H1 (cell line): Measurements from ENCODE around the gene TMEM120A. TPM values are rescaled to one million over a fixed set of nuclear protein-coding genes. Genes with fewer than 3 reads are reported as not detected.

Source experiments
- CHD7 ChIP-seq: fragments of 300-600 bp; sonication (generic); IDR thresholded peaks from 2 replicates; pipeline ENCODE4 v1.7.1; 2012; ENCODE audit warnings: low read length, moderate library complexity, mild to moderate bottlenecking, inconsistent platforms; ENCODE audit not compliant: insufficient replicate concordance
- EP300 ChIP-seq, 2 experiments: IDR thresholded peaks; 1 replicate in 1 of 2; 2 replicates in 1 of 2; pipeline ENCODE4 v1.6.1; 2011 to 2012; ENCODE audit warnings: low read depth in 2 of 2, low read length in 2 of 2, mild to moderate bottlenecking in 2 of 2, borderline replicate concordance in 1 of 2, inconsistent platforms in 1 of 2, moderate library complexity in 1 of 2
- FOSL1 ChIP-seq: IDR thresholded peaks from 2 replicates; pipeline ENCODE4 v1.6.1; 2011; ENCODE audit warnings: mild to moderate bottlenecking, low read depth, low read length, moderate library complexity; ENCODE audit not compliant: insufficient read depth
- KDM4A ChIP-seq: IDR thresholded peaks from one replicate; pipeline ENCODE4 v1.7.1; 2012; ENCODE audit warnings: low read depth, mild to moderate bottlenecking, moderate library complexity, low read length, inconsistent platforms; ENCODE audit not compliant: severe bottlenecking
- POLR2A ChIP-seq, 2 experiments: IDR thresholded peaks; 1 replicate in 1 of 2; 2 replicates in 1 of 2; pipeline ENCODE4 v1.6.1; 2011; ENCODE audit warnings: low read depth in 2 of 2, low read length in 2 of 2, mild to moderate bottlenecking in 2 of 2; ENCODE audit errors: control extremely low read depth in 1 of 2
- POU5F1 ChIP-seq: IDR thresholded peaks from 2 replicates; pipeline ENCODE4 v1.6.1; 2011; ENCODE audit warnings: low read depth, mild to moderate bottlenecking, low read length, moderate library complexity
- RXRA ChIP-seq: IDR thresholded peaks from 2 replicates; pipeline ENCODE4 v1.6.1; 2011; ENCODE audit warnings: low read depth, mild to moderate bottlenecking, low read length, moderate library complexity; ENCODE audit not compliant: insufficient read depth
- SP2 ChIP-seq: IDR thresholded peaks from 2 replicates; pipeline ENCODE4 v1.6.1; 2012; ENCODE audit warnings: mild to moderate bottlenecking, low read length, inconsistent platforms
- SUZ12 ChIP-seq: fragments of 200-600 bp; sonication (generic); IDR thresholded peaks from 2 replicates; pipeline ENCODE4 v1.6.1; 2012; ENCODE audit warnings: mild to moderate bottlenecking, inconsistent platforms, low read length, moderate library complexity, mixed read lengths
- TAF1 ChIP-seq: IDR thresholded peaks from 2 replicates; pipeline ENCODE4 v1.6.1; 2011; ENCODE audit warnings: mild to moderate bottlenecking, low read depth, low read length
- polyA plus RNA-seq, 7 experiments: library from polyadenylated mRNA; depleted of rRNA in 3 of 7; stranded (reverse) in 5 of 7; unstranded in 2 of 7; fragments of >200 nt in 5 of 7; fragments of 200-250 nt in 2 of 7; gene quantifications; 1 replicate in 5 of 7; 2 replicates in 1 of 7; 4 replicates in 1 of 7; pipeline versions ENCODE4 v1.2.1 to v1.2.3, GENCODE V29; 2011 to 2013; ENCODE audit warnings: missing spikeins in 2 of 7, mixed read lengths in 2 of 7
- total RNA-seq: library from RNA; stranded (reverse); fragmentation: NEBNext Ultra II Directional; extraction: Animal tissue kit (Norgen Biotek cat#: 25700); gene quantifications from 2 replicates; pipeline ENCODE4 v1.2.1, GENCODE V29; 2021

The TMEM120A gene
- total and polyA plus RNA-seq, 2 of the 8 experiments (the other 6 are each of a cell fraction or from before 2014, with no cell fraction given): 15.6 to 49.9 TPM

DNA sequence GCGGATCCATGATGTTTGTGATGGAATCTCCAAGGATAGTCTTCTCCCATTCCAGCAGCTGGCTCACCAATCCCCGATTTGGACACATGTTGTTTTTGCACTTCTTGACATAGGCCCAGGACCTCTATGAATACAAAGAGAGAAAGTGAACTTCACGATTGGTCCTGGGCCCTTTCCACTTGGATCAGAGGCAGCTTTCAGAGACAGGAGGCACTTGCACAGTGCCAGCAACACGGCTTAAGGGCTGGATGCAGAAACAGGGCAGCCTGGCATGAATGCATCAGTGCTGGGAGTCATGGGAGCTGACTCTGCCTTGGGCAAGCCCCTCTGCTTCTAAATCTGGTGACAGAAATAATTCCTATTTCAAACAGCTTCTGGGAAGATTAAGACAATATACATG is 2.1 kb upstream of the TMEM120A start (continued):
- TF ChIP-seq CHD7 (no peak), POU5F1 (no peak), EP300 (IDR thresholded peaks at IDR 0.05; ENCODE audit: borderline replicate concordance in 1 of 2, low read depth in 2 of 2, low read length in 2 of 2) (no peak), TAF1 (no peak), POLR2A (IDR thresholded peaks at IDR 0.05; ENCODE audit: control extremely low read depth in 1 of 2, low read depth in 2 of 2, low read length in 2 of 2) (no peak), SP2 (no peak), SUZ12 (no peak), RXRA (no peak), FOSL1 (no peak), KDM4A (no peak)
